SU-DHL-6 (cell line): ENCODE measurements around the gene ENDOG.
"Not testable (repeated sequence)": the region's sequence is repeated elsewhere in the genome, so short reads cannot be mapped to it uniquely, and the experiment has no call there.

Experiments
- H2AFZ ChIP-seq: fragments of 200-600 bp; sonication (generic); 2 replicates; pipeline ENCODE4 v1.6.1; 2014; ENCODE audit warnings: low read depth, mild to moderate bottlenecking, moderate library complexity, mixed read lengths, antibody characterized with exemption, low read length; ENCODE audit not compliant: severe bottlenecking
- H3F3A ChIP-seq: fragments of 200-600 bp; shearing (Covaris generic); 2 replicates; pipeline ENCODE4 v1.6.0; 2016; ENCODE audit warnings: antibody characterized with exemption, mild to moderate bottlenecking; ENCODE audit not compliant: insufficient read depth
- H3K27ac ChIP-seq: fragments of 200-600 bp; sonication (generic); 2 replicates; pipeline ENCODE4 v1.5.1; 2016; ENCODE audit warnings: low read depth, mild to moderate bottlenecking, low read length, moderate library complexity, mixed read lengths
- H3K27me3 ChIP-seq: fragments of 200-600 bp; sonication (generic), shearing (Covaris generic); 2 replicates; pipeline ENCODE4 v1.6.0; 2014; ENCODE audit warnings: mild to moderate bottlenecking, low read length
- H3K36me3 ChIP-seq: fragments of 200-600 bp; sonication (generic); 2 replicates; pipeline ENCODE4 v1.6.1; 2014; ENCODE audit warnings: mild to moderate bottlenecking, low read length, mixed read lengths
- H3K4me2 ChIP-seq: fragments of 300-600, 200-600 bp; shearing (Covaris generic), sonication (generic); 2 replicates; pipeline ENCODE4 v1.6.0; 2014; ENCODE audit warnings: low read length, low read depth, mild to moderate bottlenecking; ENCODE audit not compliant: poor library complexity, severe bottlenecking
- H3K4me3 ChIP-seq: fragments of 200-600 bp; sonication (generic); 2 replicates; pipeline ENCODE4 v1.5.1; 2014; ENCODE audit warnings: antibody characterized with exemption, low read length, mild to moderate bottlenecking, mixed read lengths; ENCODE audit not compliant: insufficient read depth, poor library complexity, severe bottlenecking
- H3K79me2 ChIP-seq: fragments of 200-600 bp; sonication (generic); 2 replicates; pipeline ENCODE4 v1.6.1; 2014; ENCODE audit warnings: mild to moderate bottlenecking, low read length, moderate library complexity; ENCODE audit not compliant: insufficient read depth
- H3K9ac ChIP-seq: fragments of 200-600 bp; sonication (generic); 2 replicates; pipeline ENCODE4 v1.7.0; 2014; ENCODE audit warnings: mild to moderate bottlenecking, low read length
- H3K9me2 ChIP-seq: fragments of 200-600 bp; sonication (generic); replicated peaks from 2 replicates; pipeline ENCODE4 v1.6.1; 2014; ENCODE audit warnings: low read length; ENCODE audit not compliant: insufficient read depth
- H3K9me3 ChIP-seq: fragments of 200-600 bp; sonication (generic); 2 replicates; pipeline ENCODE4 v1.6.1; 2014; ENCODE audit warnings: low read length, mixed read lengths; ENCODE audit not compliant: insufficient read depth
- H4K20me1 ChIP-seq: fragments of 200-600 bp; sonication (generic); 2 replicates; pipeline ENCODE4 v1.6.1; 2014; ENCODE audit warnings: low read depth, mild to moderate bottlenecking, antibody characterized with exemption, low read length, moderate library complexity, mixed read lengths
- CTCF ChIP-seq: fragments of 200-600 bp; sonication (generic); IDR thresholded peaks from one replicate; pipeline ENCODE4 v1.5.1; 2017; ENCODE audit warnings: antibody characterized with exemption, mild to moderate bottlenecking, low read length, moderate library complexity; ENCODE audit not compliant: insufficient read depth, poor library complexity, severe bottlenecking
- EZH2phosphoT487 ChIP-seq: fragments of 200-600 bp; sonication (generic), shearing (Covaris generic); conservative IDR thresholded peaks from 2 replicates; pipeline ENCODE4 v1.6.1; 2018; ENCODE audit warnings: mild to moderate bottlenecking, antibody characterized with exemption, low read length, moderate library complexity, mixed read lengths

Gene ENDOG

GRCh38 chr9:128774804-128775203 is 43.5 kb upstream of the ENDOG start:
- H3K79me2 ChIP-seq, result no peaks in the 10 kb centered on the region
- TF ChIP-seq EZH2phosphoT487, result no peak
- TF ChIP-seq CTCF, result no peak
- H3K4me2 ChIP-seq, result no peak overlapping the region
- 0 out of 2 replicates have a peak, but pooled peaks cover 11% of the 10 kb centered on the region for H3F3A ChIP-seq
- no peak overlapping the region for H3K27ac ChIP-seq
- no peaks in the 10 kb centered on the region for H3K9me3 ChIP-seq
- peak overlapping the region; percentile 54 for H2AFZ ChIP-seq
- H3K27me3 ChIP-seq, result no peaks in the 10 kb centered on the region
- no peaks in the 10 kb centered on the region for H3K9me2 ChIP-seq
- H3K9ac ChIP-seq, result no peak overlapping the region
- no peak overlapping the region for H3K4me3 ChIP-seq
- no peaks in the 10 kb centered on the region for H3K36me3 ChIP-seq
- H4K20me1 ChIP-seq, result no peaks in the 10 kb centered on the region

- H3K4me3 ChIP-seq, H3K79me2 ChIP-seq, H3K9me2 ChIP-seq, H4K20me1 ChIP-seq, H3K36me3 ChIP-seq, H3K27me3 ChIP-seq, H3K27ac ChIP-seq, H3K9me3 ChIP-seq, H2AFZ ChIP-seq, H3K9ac ChIP-seq, H3K4me2 ChIP-seq: not testable (repeated sequence)
- peaks cover 11% of the 10 kb centered on the region; the same call in 1 of the 2 replicates for H3F3A ChIP-seq
Measured at GRCh38 chr9:128780093-128780492, 38.2 kb upstream of the ENDOG start.

- TF ChIP-seq EZH2phosphoT487 (no peak), CTCF (no peak)
- Histone ChIP-seq H3K9ac (no peak overlapping the region), H2AFZ (peak overlapping the region; percentile 47)
Measured at GRCh38 chr9:128781187-128782070, 36.9 kb upstream of the ENDOG start.

GRCh38 chr9:128782669-128783068 is 35.6 kb upstream of the ENDOG start:
- H3K9me3 ChIP-seq, result peaks cover 7% of the 10 kb centered on the region; the same call in 1 of the 2 replicates
- peaks cover 5% of the 10 kb centered on the region for H3K79me2 ChIP-seq
- no peaks in the 10 kb centered on the region for H3K36me3 ChIP-seq
- H4K20me1 ChIP-seq, result no peaks in the 10 kb centered on the region
- H3K27me3 ChIP-seq, result no peaks in the 10 kb centered on the region
- TF ChIP-seq CTCF (no peak), EZH2phosphoT487 (no peak)
- no peaks in the 10 kb centered on the region for H3K9me2 ChIP-seq
- no peak overlapping the region for H3K4me2 ChIP-seq
- H3K4me3 ChIP-seq, result no peak overlapping the region
- H3K9ac ChIP-seq, result no peak overlapping the region
- H2AFZ ChIP-seq, result no peak overlapping the region
- no peak overlapping the region for H3K27ac ChIP-seq
- H3F3A ChIP-seq, result peaks cover 7% of the 10 kb centered on the region; the same call in 1 of the 2 replicates

More at GRCh38 chr9:128781187-128782070, 36.9 kb upstream of the ENDOG start:
- Histone ChIP-seq H3K4me3 (no peak overlapping the region), H4K20me1 (no peaks in the 10 kb centered on the region), H3K79me2 (no peaks in the 10 kb centered on the region), H3K36me3 (no peaks in the 10 kb centered on the region), H3K9me2 (no peaks in the 10 kb centered on the region), H3K27ac (peak overlapping the region; percentile 51), H3K4me2 (no peak overlapping the region), H3K9me3 (peaks cover 7% of the 10 kb centered on the region; the same call in 1 of the 2 replicates), H3K27me3 (no peaks in the 10 kb centered on the region), H3F3A (peaks cover 11% of the 10 kb centered on the region; the same call in 1 of the 2 replicates)
